NCI-H345 (cell line): Measurements from ENCODE around the gene GANC.

ENCODE experiments used
- DNase-seq: peaks from one replicate; lab custom pipeline; 2025; lab: John Stamatoyannopoulos, UW

GANC gene

GRCh38 chr15:42375941-42376340, 102.9 kb downstream of the GANC start:
- DNase-seq = no peak

GRCh38 chr15:42378011-42378410, 105.0 kb downstream of the GANC start:
- DNase-seq = no peak

DNA sequence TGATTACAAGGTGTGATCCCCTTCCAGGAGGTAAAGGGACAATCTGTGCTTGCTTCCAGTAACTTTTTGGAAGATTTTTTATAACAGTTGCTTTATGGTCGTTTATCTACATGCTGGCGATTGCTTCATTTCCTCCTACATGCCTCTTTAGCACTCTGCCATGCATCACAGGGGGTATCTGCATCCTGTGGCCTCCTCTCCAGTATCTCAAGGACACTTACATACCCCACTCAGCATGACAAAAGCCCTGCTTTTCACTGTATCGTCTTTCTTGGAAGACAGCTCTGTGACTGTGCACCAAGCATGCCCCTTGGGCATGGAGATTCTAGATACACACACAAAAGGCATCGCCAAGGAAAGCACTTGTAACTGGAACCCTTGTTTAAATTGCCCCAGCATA, 111.6 kb downstream of the GANC start:
- DNase-seq = no peak

- peak; percentile 35 for DNase-seq
Observed at GRCh38 chr15:42385206-42385979, 112.4 kb downstream of the GANC start.

- no peak for DNase-seq
Observed at GRCh38 chr15:42385980-42386700, 113.1 kb downstream of the GANC start.

DNA sequence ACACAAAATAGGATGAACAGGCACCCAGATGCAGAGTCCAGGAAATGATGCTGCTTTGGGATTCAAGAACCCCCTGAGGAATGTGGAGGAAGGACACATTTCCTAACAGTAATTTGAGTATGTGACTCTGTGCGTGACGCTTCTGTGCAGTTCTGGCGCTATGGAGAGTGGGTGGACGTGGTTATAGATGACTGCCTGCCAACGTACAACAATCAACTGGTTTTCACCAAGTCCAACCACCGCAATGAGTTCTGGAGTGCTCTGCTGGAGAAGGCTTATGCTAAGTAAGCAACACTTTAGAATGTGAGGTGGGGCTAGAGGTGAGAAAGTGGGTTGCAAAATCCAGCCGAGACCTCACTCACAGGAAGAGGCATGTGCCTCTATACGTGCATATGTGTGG, 114.6 kb downstream of the GANC start:
- no peak for DNase-seq

DNA sequence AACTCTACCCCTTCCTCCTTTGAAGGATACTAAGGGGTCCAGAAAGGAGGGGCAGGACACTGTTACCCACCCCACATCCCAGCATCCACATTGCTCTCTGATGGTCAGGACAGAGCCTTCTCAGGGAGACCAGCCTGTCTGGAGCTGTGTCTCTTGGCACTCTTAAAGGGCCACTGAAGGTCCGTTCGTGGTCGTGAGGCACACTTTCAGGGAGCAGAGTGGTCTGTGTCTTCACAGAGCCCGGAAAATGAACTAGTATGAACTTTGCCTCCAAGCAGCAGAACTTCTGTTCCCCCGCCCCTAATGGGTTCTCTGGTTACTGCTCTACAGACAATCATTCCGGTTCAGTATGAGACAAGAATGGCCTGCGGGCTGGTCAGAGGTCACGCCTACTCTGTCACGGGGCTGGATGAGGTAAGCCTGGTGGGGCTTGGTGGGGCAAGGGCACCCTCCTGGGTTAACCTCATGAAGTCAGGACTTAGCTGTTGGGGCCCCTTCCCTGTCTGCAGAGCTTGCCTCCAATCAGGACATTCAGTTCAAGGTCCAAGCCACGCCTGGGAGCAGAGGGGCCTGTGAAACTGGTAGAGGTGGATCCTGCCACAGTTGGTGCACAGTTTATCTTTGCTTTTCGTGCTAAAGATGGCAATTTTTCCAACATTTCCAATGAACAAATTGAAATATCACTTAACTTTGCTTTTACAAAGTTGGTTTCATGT, 119.5 kb downstream of the GANC start:
- DNase-seq = no peak

DNA sequence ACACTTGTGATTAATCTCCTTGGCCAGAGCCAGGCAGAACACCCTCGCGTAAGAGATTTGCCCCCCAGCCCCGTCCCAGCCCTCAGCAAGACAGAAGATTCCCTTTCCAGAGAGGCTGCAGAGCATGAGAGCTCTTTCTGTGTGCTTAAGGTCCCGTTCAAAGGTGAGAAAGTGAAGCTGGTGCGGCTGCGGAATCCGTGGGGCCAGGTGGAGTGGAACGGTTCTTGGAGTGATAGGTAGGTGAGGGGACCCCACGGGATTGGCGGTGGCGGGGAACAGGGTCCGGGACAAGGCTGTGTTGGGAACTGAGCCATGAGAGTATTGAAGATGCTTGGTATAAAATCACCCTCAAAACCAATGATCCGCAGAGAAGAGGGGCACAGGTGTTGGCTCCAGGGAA, 121.1 kb downstream of the GANC start:
- no peak for DNase-seq

GRCh38 chr15:42395838-42396237, 122.8 kb downstream of the GANC start:
- no peak for DNase-seq

DNA sequence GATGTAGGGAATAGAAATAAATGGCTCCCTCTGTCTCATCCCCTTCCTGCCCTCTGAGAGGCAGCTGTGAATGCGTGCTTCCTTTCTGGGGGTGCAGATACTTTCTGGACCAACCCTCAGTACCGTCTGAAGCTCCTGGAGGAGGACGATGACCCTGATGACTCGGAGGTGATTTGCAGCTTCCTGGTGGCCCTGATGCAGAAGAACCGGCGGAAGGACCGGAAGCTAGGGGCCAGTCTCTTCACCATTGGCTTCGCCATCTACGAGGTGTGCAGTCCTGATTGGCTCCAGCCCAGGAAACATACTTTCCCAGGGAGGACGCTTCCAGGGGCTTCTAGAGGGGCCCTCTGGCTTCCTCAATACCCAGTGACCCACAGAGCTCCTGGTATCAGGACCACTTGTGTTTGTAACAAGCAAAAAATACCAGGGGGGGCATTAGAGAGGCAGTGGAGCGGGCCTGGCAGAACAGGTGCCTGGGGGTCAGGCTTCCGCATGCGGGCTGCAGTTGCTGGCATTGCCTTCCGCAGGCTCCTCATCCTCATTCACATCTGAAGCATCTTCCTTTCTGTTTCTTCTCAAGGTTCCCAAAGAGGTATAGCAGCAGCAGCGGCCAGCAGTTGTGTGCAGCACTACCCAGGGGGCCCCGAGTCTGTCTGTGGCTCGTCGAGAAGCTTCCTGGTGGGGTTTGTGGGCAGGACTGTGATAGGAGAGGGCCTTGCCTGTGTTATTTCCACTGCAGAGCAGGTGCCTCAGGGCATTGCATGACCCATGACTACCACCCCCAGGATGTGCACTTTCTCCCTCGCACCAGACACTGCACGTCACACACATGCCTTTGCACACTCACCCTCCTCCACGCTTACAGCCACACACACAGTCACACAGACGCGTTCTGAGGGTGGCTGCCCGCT, 128.8 kb downstream of the GANC start:
- no peak for DNase-seq

DNA sequence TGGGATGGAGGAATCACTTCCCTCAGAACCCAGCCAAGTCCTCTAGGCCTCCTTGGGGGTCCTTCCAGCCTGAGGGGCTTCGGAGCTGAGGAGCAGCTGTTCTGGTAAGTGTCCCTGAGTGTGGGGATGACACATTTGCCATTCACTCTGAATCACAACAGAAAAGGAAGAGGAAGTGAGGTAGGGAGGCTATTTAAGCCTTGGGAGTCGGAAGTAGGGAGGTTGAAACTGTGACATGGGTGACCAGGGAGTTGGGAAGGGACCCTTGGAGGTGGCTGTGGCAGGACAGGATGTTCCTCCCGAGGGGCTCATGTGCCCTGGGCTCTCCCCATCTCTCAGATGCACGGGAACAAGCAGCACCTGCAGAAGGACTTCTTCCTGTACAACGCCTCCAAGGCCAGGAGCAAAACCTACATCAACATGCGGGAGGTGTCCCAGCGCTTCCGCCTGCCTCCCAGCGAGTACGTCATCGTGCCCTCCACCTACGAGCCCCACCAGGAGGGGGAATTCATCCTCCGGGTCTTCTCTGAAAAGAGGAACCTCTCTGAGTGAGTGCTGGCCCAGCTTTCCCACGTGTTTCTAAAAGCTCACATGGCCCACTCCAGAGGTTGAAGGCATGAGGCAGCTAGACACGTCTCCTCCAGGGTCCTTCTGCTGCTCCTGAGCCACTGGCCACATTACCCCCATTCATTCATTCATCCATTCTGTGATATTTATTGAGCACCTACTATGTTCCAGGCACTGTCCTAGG, 129.6 kb downstream of the GANC start:
- no peak for DNase-seq

DNA sequence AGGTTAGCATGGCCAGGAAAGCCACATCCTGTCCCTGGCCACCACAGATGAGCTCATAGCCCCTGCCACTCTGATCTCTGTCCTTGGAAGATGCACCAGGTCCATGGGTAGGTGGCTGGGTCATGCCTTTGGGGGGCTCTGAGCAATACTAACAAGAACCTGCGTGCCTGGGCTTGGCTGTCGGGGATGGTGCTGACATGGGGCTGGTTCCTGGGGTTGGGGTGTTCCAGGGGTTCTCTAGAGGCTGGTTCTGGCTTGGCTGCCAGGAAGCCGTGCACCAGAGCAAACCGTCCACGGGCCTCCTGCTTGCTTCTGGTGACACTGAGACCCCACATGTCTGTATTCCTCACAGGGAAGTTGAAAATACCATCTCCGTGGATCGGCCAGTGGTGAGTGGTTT, 130.4 kb downstream of the GANC start:
- DNase-seq = no peak

GRCh38 chr15:42404461-42405235, 131.6 kb downstream of the GANC start:
- DNase-seq = no peak

GRCh38 chr15:42405863-42406482, 133.0 kb downstream of the GANC start:
- no peak for DNase-seq
